HG03378 (cell line): ENCODE results near the gene TNIK.
A peak's percentile ranks its signal among the peaks of the same experiment; 100 is the strongest.

Experiments
- ATAC-seq: cut with Tn5 transposase; IDR thresholded peaks from one replicate; pipeline ENCODE4 v1.9.1; 2021; ENCODE audit warnings: mild to moderate bottlenecking, moderate library complexity; ENCODE audit not compliant: unreplicated experiment

Gene TNIK

DNA sequence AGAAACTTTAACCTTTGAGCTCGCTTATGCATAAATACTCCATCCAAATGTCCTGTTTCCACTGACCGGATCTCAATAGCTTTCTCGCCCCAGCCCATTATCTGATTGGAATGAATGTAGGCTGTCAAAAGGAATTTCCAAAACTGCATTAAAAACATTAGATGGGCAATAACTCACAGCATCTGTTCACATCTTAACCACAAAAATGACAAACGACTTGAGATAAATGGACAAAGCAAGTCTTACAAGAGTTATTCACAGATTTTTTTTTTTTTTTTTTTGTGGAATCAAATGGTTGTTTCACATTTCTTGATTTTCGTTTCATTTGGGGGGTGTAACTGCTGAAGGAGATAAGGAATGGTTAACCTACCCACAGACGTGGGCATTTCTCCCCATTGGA is 394.0 kb downstream of the TNIK start:
- no peak for ATAC-seq

DNA sequence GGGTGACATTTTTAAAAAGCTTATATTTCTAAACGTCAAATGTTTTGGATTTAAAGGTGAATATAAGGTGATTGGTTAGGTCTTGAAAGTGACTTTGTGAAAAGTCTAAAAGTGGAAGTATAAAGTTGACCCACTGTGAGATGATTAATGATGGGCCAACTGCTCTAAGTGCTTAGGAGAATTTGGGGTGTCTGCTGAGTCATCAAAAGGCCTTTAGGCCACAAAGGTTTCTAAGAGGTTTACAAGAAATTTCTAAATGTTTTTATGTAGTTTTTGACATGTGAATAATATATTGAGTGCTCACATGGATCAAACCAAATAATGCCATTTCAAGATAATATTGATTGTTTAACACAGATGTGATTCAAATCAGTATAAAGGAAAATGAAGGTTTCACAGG is 394.5 kb downstream of the TNIK start:
- ATAC-seq = no peak

DNA sequence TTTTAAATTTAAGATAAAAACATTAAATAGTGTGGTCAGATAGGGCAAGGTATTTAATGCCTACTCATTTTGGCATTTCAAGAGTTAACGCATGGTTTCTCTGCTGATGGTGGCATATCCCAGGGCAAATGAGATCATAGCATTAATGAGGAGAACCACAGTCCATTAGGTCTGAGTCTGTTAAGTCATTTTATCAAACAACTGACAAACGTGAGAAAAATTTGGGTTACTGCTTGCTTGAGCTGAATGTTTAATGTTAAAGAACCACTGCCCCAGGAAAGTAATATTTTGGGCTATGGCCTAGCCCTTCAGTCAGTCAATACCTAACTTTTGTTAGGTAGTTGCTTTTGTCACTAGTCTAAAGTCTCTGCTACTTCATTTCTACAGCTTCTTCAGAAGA is 395.7 kb downstream of the TNIK start:
- no peak for ATAC-seq

DNA sequence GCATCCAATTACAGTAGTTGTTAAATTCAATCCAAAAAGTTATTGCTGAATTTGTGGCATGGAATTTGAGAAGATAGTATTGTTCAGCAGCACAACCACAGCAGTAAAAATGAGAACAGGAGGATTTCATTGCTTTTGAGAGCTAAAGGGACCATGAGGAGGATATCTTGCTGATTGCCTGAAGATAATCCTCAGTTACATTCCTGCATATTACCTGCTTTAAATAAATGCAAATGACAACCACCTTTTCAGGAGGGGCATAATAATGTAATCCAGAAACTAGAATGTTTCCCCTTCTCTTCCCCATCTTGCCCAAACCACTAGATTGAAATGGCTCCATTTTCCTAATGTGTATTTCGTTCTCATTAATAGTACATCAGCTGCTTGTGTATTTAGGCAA is 398.5 kb downstream of the TNIK start:
- ATAC-seq = no peak

DNA sequence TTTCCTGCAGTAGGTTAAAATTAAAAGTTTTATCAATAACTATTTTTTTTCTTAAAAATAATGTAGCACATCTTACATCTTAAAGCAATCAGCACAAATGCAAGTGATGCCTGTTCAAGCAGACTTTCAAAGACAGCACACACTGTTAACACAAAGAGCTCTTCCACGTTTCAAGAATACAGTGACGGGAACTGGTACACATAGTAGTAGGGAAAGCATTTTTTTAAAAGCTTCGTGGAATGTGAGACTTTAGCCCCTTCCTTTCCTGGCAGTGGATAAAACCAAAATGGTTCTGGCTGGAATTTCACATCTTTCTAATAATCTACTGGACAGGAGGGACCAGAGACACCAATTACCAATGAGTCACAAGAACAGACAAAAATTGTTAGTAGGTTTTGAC is 400.2 kb downstream of the TNIK start:
- ATAC-seq = no peak

DNA sequence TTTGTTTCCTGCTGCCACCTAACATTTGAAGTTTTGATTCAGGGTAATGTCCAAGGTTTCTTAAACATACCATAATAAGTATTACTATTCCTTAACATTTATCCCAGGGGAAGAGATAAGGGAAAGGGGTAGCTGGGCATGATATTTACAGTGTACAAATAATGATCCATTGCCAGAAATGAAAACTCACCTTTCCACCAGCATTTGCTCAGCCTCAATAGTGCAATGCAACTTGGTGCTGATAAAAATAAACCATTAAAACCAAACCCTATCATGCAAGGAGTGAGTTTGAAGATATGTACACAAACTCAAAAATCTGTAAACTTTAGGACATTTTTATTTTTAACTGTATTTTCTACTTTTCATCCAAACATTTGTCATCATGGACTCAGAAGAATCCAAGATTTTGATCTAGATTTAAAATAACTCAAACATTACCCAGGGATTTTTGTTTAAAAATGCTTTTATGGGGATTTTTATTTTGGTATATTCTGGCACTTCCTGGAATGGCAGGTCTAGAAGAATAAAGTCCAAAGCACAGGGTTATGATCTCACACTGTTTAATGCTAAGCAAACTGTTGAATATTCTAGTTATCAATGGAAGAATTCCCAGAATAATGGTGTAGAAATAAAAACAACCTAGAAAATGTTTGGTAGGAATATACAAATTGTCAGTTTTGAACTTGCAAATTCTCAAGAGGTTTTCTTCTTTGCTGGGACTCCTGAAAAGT is 401.2 kb downstream of the TNIK start:
- ATAC-seq = no peak

DNA sequence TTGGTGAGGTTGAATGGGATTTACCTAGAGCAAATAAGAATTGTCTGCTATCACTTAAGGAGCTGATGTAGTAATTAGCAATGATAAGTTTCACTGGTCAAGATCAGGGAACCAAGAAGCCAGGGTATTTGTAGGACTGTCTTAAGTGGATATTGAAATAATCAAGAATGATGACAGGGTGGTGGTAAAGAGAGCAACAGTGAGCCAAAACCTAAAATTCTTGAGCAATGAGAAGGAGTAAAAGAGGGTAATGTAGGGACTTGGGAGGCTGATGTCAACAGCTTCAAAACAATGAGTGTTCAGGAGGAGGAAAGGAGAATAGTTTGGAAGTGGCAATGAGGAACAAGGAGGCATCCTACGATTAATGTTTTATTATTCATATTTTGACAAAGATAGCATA is 402.1 kb downstream of the TNIK start:
- ATAC-seq = no peak

DNA sequence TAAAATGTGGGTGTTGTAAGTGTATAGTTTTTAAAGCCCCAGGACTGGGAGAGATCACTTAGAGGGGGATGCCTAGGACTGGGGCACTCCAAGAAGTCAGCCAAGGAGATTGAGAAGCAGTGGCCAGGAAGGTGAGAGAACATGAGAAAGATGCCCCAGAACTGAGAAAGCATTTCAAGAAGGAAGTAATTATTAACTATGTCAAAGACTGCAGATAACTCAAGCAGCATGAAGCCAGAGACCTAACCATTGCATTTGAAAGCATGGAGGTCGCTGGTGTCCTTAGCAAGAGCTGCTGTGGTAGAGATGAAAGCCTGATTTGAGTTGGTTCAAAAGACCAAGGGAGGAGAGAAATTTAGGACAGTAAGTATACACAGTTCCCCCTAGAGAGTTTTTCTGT is 403.1 kb downstream of the TNIK start:
- no peak for ATAC-seq

DNA sequence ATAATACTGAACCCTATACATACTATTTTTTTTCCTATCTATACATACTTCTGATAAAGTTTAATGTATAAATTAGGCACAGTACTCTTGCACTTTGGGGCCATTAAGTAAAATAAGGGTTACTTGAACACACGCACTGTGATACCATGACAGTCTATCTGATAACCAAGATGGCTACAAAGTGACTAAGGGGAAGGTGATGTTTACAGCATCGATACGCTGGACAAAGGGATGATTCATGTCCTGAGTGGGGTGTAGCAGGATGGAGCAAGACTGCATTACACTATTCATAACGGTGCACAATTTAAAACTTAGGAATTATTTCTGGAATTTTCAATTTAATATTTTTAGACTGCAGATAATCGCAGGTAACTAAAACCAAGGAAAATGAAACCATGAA is 403.7 kb downstream of the TNIK start:
- ATAC-seq = no peak

DNA sequence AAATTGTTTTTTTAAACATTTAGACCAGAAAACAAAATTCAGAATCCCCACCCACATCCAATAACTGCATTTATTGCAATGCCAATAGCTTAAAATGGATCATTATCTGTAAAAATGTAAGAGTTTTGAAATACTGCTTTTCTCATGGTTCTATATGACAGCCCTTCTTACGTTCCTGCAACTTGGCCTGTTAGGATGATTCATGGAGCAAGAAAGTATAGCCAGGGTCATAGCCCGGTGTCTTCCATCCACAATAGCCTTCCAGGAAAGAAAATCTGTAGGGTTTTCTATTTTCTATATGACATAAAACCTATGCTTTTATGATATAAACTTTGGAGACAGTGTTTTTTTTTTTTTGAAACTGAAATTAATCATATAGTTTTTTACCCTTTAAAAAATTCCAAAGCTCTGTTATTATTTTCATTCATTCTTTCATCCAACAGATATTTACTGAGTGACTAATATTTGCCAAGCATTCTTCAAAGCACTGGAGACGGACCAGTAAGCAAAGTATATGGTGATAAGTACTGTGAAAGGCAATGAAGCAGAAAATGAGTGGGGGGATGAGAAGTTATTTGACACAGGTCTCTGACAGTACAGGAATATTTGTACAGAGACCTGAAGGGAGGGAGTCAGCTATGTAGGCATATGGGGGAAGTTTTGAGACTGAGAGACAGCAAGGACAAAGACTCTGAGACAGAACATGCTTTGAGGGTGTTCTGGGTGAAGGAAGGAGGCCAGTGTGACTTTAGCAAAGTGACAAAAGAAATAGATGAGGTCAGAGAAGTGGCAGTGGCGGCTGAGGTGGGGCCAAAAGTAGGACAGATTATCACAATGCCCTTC is 404.6 kb downstream of the TNIK start:
- no peak for ATAC-seq

DNA sequence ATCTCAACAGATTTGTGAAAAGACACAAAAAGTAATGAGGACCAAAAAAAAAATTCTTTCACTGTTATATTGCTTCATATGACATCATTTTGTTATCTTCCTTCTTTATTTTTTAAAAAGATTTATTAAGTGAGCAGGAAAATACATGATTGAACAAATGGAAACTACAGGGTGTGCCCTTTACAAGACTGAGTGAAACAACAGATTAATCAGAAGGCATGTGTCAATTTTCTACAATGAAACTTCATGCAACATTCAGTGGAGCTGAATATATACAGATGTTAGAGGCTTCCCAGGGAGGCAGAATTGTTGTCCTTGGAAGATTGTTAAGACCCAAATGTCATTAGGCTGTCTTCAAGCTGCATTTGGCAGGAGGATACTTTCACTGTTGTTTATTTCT is 405.3 kb downstream of the TNIK start:
- no peak for ATAC-seq

DNA sequence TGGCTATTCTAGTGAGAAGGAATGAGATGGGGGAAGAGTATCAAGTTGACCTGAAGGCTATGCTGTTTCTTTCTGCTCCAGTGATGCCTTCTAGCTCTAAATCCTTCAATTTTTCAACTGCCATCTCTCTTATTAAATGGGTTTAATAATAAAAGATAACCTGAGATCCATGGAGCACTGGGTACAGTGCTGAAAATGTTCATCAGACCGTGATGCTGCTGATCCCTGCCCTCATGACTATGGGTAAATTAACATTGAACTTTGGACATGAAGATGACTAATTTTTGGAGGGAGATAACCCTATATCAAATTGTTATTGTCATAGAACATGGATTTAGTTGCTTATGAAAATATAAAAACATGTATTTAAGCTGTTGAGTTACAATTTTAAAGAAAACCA is 406.0 kb downstream of the TNIK start:
- ATAC-seq = no peak

DNA sequence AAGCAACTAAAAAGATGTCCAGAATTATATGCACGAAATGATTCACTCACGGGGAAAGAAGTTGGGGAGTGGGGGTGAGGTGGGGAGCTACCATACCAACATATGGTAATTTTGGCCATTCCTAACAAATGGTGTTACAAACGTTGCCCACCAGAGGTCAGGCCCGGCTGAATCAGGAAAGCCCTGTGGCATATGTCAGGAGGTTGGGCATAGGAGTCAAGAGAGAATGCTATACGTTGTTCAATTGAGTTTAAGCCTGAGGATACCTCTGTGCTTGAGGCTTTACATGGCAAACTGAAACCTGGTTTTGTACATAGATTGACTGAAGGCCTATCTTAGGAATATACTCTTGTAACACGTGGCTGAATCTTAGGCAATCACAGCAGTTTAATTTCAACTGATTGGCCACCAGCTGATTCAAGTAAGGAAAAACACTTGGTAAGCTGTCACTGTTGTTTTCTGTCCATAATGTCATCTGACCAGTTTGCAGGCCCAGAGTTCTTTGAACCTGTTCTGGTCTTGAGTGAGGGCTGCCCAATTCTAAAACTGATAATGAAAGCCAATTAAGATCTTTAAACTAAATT is 410.3 kb downstream of the TNIK start:
- peak; percentile 80 for ATAC-seq

DNA sequence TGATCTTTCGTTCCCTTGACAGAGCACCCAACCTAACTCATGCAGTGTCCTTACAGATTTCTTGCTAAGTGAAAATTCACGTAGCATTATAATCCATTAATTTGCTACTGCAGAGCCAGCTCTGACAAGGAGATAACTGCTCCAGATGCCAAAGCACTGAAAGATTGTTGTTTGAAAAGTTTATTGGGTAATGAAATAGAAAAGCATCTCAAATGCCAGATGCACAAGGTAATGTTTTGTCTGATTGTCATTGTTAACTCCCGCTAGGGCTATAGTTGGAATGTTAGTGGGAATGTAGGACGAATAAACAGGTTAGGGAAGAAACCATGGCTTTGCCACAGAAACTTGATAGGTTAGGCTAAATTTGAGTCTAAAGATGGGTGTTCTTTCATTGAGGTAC is 413.4 kb downstream of the TNIK start:
- ATAC-seq = no peak

DNA sequence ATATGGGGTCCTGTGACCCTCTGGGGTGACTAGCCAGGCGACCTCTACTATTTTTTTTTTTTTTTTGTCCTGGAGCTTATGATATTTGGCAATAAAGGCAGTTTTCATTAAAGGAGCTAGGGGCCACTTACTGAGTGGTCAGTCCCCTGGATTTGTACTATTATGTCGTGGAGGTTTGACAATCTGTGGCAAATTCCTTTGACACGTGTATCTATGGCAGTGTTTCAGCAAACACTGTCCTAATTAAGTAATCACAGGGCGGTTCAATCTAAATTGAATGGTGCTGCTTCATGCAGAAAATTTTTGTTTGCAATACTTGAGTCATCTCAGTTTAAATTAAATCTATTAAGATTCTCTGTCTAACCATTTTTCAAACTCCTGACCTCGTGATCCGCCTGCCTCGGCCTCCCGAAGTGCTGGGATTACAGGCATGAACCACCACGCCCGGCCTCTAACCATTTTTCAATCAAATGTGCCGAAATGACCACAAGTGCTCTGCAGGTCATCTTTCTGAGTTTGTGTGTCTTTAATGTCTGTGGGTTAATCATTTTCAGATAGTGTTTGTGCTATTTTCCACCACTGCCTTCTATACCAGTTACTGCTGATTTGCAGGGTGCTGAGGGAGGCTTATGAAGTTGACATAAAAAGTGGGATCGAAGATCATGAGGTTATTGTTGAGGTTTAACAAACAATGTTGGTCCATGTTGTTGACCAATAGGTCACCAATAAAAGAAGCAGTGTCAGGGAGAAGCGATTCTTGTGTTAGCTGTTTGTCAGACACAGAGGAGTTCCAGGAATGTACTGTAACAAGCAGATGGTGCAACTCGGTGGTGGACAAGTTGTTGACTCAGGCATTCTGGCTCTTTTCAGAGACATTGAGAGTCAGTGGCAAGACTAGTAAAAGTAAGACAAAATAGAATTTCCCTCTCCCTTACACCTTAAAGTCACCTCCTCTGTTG is 415.1 kb downstream of the TNIK start:
- ATAC-seq = no peak

DNA sequence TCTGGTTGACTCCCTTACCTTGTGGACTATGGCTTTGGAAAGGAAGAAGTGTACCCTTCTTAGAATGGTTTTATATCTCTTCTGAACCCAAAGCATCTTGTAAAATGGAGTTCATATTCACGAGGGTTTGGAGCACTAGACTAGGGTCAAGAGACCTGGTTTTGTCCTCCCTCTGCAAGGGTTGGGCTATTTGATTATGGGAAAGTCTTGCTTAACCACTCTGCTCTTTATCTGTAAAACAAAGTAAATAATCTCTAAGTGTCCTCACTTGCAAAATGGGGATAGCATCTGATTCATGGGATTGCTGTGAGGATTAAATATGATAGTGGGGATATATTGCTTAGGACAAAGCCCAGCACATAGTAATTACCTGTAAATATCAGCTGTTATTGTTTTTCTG is 415.8 kb downstream of the TNIK start:
- ATAC-seq = no peak

DNA sequence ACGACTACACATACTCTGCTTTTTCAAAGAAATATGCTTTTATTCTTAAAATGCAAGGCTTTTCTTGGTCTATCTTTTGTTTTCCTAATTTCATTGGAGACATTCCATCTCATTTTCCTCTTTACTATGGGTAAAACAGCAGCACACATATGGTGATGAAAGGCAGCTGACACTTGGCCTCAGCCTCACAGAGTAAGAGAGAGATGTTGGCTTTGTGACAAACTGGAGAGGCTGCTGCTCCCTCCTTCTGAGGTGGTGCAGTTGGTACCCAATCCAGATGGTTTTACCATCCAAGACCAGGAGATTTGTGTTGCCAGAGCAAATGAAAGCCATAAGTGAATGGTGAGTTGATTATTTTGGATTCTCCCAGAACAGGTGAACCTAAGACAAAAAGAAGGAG is 420.5 kb downstream of the TNIK start:
- no peak for ATAC-seq

DNA sequence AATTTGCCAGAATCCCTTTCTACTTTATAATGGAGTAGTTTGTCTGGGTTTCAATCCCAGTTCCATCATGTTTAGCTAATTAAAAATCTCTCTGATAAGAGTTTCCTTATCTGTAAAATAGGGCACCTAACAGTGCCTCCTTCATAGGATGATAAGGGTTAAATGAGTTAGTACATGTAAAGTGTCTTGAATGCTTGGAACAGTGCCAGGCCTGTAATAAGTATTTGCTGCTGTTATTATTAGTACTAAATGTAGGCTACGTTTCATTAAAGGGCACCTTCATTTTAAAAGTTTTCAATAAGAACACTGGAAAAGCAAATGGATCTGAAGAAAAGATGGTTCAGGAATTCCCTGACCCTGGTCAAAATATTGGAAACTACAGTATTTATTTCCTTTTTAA is 421.9 kb downstream of the TNIK start:
- ATAC-seq = no peak

DNA sequence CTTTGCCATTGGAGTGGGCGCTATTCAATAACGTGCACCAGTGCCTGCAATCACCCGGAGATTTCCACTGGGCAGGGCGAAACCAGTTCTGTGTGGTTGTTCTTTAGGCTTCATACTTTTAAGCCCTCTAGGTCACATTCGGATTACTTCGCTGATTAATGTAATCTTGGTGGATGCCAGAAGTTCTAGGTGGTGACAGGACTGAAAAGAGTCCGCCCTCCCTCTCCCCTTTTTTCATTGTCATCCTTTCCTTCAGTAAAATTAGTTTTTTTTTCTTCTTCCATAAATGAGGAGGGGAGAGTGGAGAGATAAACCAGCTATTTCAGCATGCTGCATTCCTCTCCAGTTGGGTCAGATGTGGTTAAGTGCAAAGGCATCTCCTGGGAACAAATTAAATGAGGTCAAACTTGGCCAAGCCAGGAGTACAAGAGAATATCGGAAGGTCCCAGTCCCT is 431.4 kb downstream of the TNIK start:
- no peak for ATAC-seq

DNA sequence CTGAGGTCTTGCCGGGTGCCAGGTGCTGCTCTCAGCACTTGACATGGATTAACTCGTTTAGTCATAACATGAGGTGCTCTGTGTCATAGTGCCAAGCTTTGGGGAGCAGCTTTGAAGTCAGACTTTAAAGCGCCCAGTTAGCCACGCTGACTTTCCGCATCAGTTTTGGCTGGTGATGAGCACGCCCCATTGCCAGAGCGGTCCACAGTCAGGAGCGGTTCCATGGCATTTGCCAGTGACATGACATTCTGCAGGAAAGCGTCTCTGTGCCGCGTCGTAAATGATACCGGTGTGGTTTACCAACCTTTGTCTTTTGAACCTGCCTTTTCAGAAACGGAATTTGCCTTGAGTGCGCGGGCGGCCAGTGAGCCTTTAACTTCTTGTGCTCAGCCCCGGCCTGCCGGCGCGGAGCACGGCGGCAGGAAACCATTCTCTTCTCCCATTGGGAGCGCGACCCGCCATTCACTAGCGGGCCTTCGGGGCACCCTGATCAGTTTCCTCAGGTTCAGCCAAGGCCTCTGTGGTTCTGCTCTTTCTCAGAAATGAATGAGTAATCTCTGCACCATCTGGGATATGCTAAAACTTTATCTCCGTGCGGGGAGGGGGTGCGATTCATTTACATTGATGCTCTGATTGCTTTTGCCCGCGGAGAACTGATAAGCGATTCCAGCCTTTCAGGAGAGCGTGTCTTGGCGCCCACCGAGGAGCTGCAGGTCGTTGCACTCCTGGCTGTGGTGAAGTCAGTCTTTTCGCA is 432.0 kb downstream of the TNIK start:
- ATAC-seq = no peak
